Activated CD4-positive, alpha-beta T cell treated with anti-CD3 and anti-CD28 coated beads, Interleukin-2, amount 50 U/mL, for 1 hour (primary cell): Measurements from ENCODE around the gene PLXNA3.

Experiments
- DNase-seq: peaks from one replicate; pipeline ENCODE4 v3.0.0-alpha.2; 2020

PLXNA3 gene

DNA sequence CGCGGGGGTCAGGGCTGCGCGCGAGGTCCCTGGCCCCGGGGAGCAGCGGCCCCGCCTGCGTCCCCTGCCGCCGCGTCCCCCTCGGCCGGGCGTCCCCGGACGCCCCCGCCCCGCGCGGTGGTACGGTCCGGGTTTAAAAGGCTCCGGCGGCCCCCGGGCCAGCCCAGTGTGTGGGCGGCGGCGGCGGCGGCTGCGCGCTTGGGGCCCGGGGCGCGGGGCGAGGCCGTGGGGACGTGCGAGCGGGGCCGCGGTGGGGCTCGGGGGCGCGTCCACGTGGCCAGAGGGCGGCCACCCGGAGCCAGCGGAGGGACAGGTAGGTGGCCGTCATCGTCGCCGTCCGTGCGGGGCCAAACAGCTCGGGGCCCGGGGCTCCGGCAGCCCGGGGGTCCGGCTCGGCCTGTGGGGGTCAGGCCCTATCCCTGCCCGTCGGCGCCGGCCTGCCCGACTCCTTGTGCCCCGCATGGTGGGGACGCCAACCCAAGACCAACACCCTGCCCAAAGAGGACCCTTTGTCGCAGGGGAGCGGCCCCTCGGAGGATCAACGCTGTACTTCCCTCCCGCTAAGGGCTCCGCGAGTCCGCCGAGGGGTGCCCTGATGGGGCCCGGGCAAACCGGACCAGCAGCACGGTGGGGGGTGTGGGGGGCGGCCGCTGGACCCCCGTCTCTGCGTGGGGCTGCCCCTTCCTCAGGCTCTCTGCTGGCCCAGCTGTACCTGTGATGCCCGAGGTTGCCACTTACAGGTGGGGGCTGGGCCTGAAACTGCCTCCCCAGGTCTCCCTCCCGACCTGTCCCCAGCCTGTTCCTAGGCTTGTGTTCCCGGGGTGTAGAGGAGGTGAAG lies at the start of gene PLXNA3:
Gene PLXNA3 (plus strand): TSS at position 166 of the 838 bp plus-strand sequence. CDS start 1,903 bp downstream, outside the sequence.
- DNase-seq: peak; percentile 62

DNA sequence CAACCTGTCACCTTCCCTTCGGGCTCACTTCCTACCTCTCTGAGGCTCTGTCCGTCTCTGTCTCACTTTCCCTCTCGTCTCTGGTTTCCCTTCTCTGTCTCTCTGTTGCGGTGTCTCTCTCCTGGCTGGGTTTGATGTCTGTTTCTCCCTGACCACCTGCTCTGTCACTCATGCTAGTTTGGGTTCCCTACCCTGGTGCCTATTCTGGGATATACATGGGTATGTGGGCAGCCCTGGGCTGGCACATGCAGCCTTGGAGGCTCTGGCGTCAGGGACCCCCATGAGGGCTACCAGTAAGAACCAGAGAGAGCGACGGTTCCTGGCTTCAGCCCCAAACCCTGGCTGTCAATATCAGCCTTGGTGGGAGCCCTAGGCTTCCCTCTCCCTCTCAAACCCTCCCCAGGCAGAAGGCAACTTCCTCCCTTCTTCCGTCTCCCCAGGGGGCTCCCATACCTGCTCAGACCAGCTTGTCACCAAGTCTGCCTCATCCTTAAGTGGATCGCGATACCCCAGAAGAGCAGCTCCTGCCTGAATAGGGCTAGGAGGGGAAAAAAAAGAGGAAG lies 49.3 kb upstream of the PLXNA3 start:
- DNase-seq: no peak

- DNase-seq: no peak
These were observed 48.7 kb upstream of the PLXNA3 start, which contains the start of gene DNASE1L1 for GRCh38 chrX:154409222-154409871. DNASE1L1 (minus strand) TSS chrX:154409254; CDS start chrX:154405568, 3,686 bp downstream.

DNA sequence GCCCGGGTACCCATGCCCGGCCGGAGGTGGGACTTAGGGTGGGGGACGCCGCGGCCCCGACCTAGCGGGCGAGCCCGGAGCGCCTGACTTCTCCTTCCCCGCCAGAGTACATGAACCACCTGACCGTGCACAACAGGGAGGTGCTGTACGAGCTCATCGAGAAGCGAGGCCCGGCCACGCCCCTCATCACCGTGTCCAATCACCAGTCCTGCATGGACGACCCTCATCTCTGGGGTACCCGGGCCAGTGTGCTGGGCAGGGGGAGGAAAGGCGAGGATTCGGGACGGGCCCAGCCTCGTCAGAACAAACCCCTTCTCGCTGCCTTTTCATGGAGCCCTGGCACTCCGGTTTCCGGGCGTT lies 46.1 kb upstream of the PLXNA3 start:
- DNase-seq: peak; percentile 39

DNA sequence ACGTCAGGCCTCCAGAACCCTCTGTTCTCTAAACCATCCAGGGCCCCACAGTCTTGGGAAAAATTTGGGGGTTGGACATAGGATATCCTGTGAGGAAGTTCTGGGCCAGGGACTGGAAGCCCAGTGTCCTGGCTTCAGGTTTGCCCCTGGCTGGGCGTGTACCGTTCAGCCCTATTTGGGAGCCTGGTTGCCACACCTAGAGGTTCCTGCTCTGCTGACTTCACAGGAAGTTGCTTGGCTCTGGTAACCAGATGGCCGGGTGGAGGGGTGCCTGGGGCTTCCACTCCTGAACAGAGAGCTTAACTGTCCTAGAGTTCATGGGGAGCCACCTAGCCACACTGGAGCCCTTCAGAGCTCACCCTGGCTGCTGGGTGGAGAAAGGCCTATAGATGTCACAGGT lies 45.6 kb upstream of the PLXNA3 start:
- DNase-seq: no peak

- DNase-seq: no peak
These were observed 44.9 kb upstream of the PLXNA3 start for GRCh38 chrX:154413142-154413541.

- no peak for DNase-seq
These were observed 40.9 kb upstream of the PLXNA3 start for GRCh38 chrX:154417157-154417556.

DNA sequence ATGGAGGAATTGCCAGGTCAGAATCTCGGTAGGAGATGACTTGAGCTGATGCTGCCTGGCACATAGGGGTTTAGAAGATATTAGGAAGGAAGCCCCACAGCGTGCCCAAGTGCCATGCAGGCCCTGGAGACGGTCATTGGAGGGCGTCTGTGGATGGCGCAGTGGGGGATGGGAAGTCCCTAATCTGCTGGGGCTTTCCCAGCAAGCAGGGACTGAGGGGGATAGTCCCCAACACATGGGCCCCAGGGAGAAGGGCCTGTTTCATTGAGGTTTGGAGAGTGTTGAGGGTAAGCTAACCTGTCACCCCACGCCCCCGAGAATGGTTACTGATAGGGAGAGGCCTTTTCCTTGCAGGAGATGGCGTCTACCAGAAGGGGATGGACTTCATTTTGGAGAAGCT lies 38.9 kb upstream of the PLXNA3 start:
- no peak for DNase-seq

DNA sequence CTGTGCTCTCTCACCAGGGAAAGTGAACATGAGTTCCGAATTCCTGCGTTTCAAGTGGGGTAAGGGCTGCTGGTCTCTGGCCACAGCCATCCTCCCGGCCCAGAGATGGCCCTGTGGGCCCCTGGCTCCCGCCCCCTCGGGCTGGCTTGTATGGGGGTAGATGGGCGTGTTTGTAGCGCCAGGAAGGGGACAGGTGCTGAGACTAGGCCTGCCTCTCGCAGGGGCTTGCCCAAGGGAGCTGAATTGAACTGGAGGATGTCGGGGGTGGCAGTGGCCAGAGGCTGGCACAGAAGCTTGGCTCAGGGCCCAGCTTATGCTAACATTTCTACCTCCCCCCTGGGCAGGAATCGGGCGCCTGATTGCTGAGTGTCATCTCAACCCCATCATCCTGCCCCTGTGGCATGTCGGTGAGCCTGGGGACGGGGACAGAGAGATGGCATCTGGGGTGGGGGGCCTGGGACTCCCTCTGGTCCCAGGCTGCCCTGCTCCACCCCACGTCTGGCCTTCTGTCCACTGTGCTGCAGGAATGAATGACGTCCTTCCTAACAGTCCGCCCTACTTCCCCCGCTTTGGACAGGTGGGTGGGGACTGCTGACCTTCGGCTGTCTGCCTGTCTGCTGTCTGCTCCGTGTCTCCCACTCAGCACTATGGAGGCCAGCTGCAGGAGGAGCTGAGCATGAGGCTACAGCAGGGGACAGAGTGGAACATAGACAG lies 38.2 kb upstream of the PLXNA3 start:
- no peak for DNase-seq

- no peak for DNase-seq
These were observed 37.7 kb upstream of the PLXNA3 start for GRCh38 chrX:154420402-154420756.

- no peak for DNase-seq
These were observed 30.9 kb upstream of the PLXNA3 start for GRCh38 chrX:154426916-154427770.

DNA sequence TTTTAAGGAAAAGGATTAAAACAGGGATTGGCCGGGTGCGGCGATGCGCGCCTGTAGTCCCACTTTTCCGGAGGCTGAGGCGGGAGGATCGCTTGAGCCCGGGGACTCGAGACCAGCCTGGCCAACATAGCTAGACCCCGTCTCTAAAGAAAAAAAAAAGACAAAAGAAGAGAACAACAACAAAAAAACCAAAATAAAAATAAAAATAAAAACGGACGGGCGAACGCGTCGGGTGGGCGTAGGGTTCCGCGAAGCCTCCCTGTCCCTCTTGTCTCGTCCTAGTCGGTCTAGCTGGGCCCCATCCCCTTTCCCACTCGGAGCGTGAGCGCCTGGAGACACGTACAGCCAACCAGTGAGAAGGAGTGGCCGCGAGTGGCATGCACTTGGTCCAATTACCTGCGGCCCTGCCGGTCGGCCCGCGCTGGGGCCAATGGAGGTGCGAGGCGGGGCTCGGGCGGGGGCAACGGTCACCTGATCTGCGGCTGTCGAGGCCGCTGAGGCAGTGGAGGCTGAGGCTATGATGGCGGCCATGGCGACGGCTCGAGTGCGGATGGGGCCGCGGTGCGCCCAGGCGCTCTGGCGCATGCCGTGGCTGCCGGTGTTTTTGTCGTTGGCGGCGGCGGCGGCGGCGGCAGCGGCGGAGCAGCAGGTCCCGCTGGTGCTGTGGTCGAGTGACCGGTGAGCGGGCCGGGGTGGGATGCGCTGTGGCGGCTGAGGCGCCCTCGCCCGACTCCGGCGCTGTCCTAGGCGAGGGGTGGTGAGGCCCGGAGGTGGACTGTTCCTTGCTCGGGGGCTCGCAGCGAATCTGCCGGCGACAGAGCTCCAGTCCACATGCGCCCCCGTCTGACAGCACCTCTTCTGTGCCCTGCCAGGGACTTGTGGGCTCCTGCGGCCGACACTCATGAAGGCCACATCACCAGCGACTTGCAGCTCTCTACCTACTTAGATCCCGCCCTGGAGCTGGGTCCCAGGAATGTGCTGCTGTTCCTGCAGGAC lies 29.6 kb upstream of the PLXNA3 start, which contains the start of gene ATP6AP1:
Gene ATP6AP1 (plus strand): TSS at position 502 of the 996 bp plus-strand sequence. CDS start 16 bp downstream, at position 518.
- peak; percentile 81 for DNase-seq

DNA sequence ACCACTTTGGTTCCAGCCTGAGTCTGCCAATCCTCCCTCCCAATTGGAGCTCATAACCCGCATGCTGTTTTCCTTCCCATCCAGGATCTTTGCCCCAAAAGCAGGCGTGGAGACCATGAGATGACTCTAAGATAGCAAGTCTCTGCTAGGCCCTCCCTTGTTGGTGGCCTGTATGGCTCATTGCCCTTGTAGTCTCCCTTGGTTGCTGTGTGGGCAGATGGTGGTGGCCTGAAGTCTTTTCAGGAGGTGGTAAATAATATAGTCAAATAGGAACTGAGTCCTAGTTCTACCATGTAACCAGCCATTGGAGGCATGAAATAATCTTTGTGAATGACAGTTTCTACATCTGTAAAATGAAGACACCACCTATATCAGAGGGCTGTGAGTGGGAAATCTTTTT lies 28.4 kb upstream of the PLXNA3 start:
- no peak for DNase-seq

GRCh38 chrX:154430479-154430878 lies 27.6 kb upstream of the PLXNA3 start:
- no peak for DNase-seq

- DNase-seq: no peak
These were observed 27.2 kb upstream of the PLXNA3 start for GRCh38 chrX:154430916-154431315.

GRCh38 chrX:154431341-154431740 lies 26.7 kb upstream of the PLXNA3 start:
- no peak for DNase-seq

- DNase-seq: no peak
These were observed 25.9 kb upstream of the PLXNA3 start for GRCh38 chrX:154432210-154432609.

DNA sequence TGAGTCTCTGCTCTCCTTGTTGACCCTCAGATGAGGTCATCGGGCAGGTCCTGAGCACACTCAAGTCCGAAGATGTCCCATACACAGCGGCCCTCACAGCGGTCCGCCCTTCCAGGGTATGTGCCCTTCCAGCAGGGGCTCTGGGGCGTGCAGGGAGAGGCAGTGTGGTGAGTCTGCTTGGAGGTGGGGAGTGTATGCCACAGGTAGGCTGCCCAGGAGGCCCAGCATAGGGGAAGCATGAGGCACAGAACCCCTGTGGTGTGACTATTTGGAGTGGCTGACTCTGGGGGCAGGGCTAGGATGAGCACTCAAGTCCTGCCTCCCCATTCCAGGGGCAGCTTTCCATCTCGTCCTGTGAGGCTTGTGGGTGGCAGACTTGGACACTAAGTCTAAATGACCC lies 24.5 kb upstream of the PLXNA3 start:
- no peak for DNase-seq

- no peak for DNase-seq
These were observed 23.5 kb upstream of the PLXNA3 start for GRCh38 chrX:154434394-154435168.

DNA sequence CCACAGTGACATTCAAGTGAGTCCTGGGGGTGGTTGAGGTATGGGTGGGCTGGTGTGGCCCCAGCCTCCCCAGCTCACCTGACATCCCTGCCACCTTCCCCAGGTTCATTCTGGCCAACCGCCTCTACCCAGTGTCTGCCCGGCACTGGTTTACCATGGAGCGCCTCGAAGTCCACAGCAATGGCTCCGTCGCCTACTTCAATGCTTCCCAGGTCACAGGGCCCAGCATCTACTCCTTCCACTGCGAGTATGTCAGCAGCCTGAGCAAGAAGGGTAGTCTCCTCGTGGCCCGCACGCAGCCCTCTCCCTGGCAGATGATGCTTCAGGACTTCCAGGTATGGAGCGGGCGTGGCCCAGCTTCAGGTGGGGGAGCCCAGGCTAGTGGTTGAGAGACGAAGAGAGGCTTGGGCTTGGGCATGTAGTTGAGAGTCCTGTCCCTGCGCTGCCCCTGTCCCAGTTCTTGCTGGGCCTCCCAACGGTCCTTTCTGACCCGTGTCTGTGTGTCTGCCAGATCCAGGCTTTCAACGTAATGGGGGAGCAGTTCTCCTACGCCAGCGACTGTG lies 22.8 kb upstream of the PLXNA3 start:
- no peak for DNase-seq
